Left cardiac atrium (tissue), 4 donors: ENCODE measurements around the gene KLHL18. TPM values are rescaled to one million over a fixed set of nuclear protein-coding genes. Genes with fewer than 3 reads are reported as not detected.

Source experiments
- ATAC-seq, 2 donors: fragments of 200-7000 bp; cut with Tn5 transposase; one replicate each; pipeline ENCODE4 v1.9.1; 2020; ENCODE audit warnings: mild to moderate bottlenecking in 2 of 2, moderate library complexity in 2 of 2
- DNase-seq: peaks from one replicate; pipeline ENCODE4 v3.0.0-alpha.2; 2020
- intact Hi-C, 2 donors: fragments of 100-400 bp; cut with DNase I; formaldehyde crosslinking; loops; one replicate each; pipeline versions ENCODE4 v1.14.1 to v1.15.1; 2022 to 2023
- total RNA-seq, 2 donors: library from RNA; stranded (reverse); fragmentation: NEBNext Ultra II Directional; extraction: Animal tissue kit (Norgen Biotek cat#: 25700); gene quantifications; one replicate each; pipeline ENCODE4 v1.2.1, GENCODE V29; 2021
- donor health status: DM: no; HTN: yes; CAD: no.
- donor health status: DM: no; HTN: yes; CAD: no; lungs with severe emphysema.
- donor health status: DM: yes; HTN: yes; CAD: no.
- donor health status: Dilated cardiomyopathy.

Gene KLHL18
- total RNA-seq, 2 donors from 2014 or later, result 32.9 to 39.5 TPM

DNA sequence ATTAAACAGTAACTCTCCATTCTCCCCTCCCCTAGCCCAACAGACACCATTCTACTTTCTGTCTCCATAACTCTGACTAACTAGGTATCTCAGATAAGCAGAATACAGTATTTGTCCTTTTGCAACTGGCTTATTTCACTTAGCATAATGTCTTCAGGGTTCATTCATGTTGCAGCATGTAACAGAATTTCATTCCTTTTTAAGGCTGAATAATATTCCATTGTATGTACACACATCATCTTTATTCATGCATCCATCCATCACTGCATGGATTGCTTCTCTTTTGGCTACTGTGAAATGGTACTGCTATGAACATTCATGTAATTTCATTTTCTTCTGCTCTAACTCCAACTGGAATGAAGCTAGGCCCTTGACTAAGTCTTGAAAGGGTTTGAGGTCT lies 96.1 kb downstream of the KLHL18 start:
- intact Hi-C loops, result no loop called here
- DNase-seq (no peak), ATAC-seq (no peak)

DNA sequence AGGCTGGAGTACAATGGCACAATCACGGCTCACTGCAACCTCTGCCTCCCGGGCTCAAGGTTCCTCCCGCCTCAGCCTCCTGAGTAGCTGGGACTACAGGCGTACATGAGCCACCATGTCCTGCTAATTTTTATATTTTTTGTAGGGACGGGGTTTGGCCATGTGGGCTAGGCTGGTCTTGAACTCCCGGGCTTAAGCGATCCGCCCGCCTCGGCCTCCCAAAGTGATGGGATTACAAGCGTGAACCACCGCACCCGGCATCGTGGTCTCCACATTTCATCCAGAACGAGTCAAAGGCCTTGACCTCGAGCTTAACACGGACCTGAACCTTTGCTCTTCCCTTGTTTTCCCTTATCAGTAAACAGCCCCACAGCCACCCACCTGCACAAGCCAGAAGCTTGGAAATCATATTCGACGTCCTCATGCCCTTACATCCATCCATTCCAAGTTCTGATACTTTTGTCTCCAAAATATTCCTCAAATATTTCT lies 96.7 kb downstream of the KLHL18 start:
- intact Hi-C loops, result no loop called here
- ATAC-seq, result no peak

DNA sequence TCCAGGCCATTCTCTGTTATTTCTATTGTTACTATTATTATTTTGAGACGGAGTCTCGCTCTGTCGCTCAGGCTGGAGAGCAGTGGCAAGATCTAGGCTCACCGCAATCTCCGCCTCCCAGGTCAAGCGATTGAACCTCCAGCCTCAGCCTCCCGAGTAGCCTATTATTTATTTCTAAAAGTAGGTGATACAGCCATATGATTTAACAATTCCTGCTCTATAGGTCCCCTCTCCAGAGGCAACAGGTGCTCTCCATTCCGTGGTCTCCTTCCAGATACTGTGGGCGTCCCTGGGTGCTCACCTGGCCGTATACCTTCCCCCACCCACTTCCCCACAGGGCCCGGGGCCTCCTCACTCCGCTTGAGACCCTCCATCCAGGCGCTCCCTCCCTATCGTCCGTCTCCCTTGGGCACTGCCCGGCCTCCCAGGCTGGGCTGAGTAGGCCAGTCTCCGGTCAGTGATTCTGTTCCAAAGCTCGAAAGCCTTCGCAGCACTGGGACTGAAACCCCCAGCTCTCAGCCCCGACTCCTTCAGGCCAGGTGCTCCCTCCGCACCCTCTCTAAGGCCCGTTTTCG lies 97.4 kb downstream of the KLHL18 start:
- DNase-seq (no peak), ATAC-seq (peak in 1 of 2 donors; percentile 12)
- intact Hi-C loops, result loop anchor here in 1 of 2 donors (10.0 kb wide), 1 partner anchor 455 kb away; no protein-coding TSS in a partner anchor

More for the DNA sequence above, 96.7 kb downstream of the KLHL18 start:
- no peak for DNase-seq

DNA sequence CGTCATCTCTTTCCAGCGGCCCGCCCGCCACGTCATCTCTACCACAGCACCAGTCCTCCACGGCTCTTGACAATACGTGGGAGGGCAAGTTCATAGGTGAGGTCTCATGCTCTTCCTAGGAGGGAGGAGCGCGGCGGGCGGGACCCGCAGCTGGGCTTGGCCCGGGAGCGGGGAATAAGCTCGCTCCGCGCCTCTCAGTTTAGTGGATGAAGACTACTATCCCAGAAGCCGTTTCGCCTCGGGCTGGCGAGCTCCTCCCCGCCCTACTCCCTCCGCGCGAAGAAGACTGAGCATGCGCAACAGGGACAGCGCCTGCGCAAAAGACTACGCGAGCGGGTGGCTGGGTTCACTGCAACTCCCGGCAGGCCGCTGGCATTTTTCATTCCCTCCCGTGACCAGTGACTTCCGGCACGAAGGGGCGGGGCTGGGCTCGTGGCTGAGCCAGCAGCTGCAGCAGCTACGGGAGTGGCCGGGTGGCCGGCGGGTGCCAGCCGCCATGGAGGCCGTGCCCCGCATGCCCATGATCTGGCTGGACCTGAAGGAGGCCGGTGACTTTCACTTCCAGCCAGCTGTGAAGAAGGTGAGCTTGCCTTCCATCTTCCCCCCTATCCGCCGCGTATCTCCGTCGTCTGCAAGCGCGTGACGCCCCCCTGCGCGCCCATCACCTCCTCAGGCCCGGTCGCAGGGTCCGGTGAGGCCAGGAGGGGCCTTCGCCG lies 98.0 kb downstream of the KLHL18 start, which contains the start of gene PTPN23:
PTPN23 (plus strand) TSS at position 421 of the 716 bp plus-strand sequence; CDS start at position 497, 76 bp downstream.
- DNase-seq, result peak; percentile 99
- peak; percentile 92 to 95 for ATAC-seq
- intact Hi-C loops, result loop anchor here in 1 of 2 donors (10.0 kb wide), 1 partner anchor 456 kb away; no protein-coding TSS in a partner anchor

DNA sequence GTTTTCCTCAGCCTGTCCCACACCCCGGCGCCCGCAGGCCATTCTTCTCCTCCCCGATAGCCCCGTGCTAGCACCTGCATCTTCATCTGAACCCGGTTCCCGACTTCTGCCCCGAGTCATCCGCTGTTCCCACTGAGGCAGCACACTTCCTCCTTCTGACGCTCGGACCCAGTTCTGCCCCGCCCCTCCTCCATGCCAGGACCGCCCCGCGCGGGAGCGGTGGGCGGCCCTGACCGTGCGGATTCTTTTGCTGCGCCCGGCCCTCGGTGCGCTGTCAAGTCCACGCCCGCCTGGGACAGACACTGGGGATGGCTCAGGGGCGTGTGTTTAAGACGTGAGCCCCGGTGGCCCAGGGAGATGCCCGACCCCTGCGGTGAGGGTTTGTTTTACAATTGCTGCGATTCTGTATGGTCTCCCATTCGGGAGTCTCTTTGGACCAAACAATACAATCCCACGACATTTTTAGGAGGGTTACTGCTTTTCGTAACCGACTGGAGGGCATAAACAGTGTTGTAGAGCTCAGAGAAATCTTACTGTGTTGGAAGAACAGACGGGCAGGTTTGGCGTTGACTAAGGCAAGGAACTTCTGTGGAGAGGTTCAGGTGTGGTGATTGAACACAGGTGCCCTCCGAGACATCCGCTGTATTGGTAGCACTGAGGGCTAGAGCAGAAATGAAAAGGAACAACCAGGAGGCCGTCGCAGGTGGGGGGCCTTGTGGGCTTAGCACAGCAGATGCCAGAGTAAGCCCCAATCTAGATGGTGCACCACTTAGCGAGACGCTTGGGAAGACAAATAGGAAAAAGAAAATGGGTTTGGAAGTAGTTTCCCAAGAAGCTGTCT lies 98.8 kb downstream of the KLHL18 start:
- peak; percentile 91 for DNase-seq
- intact Hi-C loops, result loop anchor here in 1 of 2 donors (10.0 kb wide), 1 partner anchor 457 kb away; no protein-coding TSS in a partner anchor
- peak; percentile 83 to 89 for ATAC-seq

DNA sequence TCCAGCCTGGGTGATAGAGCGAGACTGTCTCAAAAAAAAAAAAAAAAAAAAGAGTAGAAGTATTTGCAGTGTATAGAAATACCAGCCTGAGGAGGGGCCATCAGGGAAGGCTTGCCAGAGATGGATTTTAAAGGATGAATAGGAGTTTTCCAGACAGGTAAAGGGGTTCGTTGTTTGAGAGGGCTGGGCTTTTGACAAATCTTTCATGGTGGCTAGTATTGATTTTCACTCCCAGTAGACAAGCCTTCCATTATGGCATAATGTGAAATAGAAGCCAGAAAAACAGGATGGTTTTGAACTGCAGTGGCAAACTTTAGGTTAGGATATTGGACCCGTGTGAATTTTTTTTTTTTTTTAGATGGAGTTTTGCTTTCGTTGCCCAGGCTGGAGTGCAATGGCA lies 101.7 kb downstream of the KLHL18 start:
- no peak for ATAC-seq
- intact Hi-C loops, result loop anchor here in 1 of 2 donors (10.0 kb wide), 1 partner anchor 460 kb away; no protein-coding TSS in a partner anchor
- DNase-seq, result no peak

DNA sequence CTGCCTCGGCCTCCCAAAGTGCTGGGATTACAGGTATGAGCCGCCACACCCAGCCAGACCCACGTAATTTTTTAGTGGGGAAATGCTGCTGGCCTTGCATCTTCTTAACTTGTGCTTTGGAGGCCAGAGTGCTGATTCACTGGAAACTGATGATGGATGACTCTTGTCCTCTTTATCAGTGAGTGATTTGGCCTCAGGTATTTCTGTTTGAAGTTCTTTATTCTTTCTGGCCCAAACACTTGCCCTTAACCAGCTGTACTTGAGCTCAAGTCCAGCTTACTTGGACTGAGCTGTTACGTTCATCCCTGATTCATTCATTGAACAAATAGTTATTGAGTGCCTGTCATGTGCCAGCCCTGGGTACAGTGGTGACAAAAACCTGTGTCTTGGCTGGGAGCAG lies 102.3 kb downstream of the KLHL18 start:
- no peak for ATAC-seq
- DNase-seq, result no peak
- intact Hi-C loops, result loop anchor here in 1 of 2 donors (10.0 kb wide), 1 partner anchor 460 kb away; no protein-coding TSS in a partner anchor

DNA sequence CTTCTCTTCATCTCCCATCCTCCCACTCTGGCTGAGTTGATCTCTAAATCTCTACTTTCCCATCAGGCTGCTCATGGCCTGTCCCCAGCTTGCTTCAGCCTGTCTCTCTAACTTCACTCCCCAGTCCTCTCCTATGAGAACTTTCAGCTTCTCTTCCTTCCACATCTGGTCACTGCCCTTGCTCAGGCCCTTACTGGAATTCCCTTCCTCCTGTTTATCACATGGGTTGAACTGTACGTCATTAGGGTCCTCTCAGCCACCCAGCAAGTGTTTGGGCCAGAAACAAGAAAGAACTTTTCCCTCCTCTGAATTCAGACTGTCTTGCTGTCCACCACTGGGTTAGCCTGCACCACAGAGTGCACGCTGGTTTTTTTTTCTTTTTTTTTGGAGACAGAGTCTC lies 103.1 kb downstream of the KLHL18 start:
- no peak for DNase-seq

DNA sequence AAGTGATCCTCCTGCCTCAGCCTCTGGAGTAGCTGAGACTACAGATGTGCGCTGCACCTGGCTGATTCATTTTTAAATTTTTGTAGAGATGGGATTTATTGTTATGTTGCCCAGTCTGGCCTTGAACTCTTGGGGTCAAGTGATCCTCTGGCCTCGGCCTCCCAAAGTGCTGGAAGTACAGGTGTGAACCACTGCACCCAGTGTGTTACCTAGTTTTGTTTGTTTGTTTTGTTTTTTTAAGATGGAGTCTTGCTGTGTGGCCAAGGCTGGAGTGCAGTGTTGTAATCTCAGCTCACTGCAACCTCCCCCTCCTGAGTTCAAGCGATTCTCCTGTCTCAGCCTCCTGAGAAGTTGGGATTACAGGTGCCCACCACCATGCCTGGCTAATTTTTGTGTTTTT lies 110.2 kb downstream of the KLHL18 start:
- intact Hi-C loops, result no loop called here
- DNase-seq (no peak), ATAC-seq (no peak)

More for the DNA sequence above, 103.1 kb downstream of the KLHL18 start:
- intact Hi-C loops, result loop anchor here in 1 of 2 donors (10.0 kb wide), 1 partner anchor 461 kb away; no protein-coding TSS in a partner anchor
- ATAC-seq, result no peak

DNA sequence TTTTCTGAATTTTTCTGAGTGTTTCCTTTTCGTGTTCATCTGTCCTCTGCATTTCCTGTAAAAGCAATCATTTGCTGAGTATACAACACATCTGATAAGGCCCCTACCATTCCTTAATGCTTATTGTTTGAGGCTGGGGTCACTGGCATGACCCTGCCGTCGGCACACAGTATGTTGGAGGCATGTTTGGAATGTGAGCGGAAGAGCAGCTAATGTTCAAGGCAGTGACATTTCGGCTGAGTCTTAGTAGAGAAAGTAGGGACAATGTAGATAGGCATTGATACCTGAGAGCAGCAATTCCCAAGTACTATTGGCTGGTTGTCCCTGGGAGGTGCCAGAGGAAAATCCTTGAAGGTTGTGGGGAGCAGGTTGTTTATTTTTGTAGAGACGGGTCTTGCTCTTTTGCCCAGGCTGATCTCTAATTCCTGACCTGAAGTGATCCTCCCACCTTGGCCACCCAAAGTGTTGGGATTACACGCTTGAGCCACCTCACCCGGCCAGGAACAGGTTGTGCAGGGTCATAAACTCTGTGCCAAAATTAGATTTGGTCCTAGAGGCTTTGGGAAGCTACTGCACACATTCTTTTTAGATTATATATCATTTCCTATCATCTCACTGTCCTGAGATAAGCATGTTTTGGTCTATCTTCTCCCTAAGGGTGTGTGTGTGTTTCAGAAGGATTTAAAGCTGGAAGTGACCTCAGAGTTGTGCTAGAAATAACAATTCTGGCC lies 111.6 kb downstream of the KLHL18 start:
- ATAC-seq, result peak; percentile 8 to 32

DNA sequence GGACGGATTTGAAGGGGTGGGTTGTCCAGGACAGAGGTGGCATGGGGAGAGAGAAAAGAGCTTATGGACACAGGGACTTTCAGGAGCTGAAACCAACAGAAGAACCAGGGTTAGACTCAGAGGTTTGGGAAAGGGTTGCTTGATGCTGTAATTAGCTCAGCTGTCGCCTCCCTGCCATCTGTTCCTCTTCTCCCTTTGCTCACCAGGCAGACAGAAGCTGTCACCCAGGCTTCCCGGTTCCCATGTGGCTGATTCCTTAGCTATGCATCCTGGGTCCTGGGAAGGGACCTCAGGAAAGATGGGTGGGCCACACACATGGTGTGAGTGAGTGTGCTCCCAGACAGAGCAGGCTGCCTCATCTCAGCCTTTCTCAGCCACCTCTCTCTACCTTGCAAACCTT lies 112.1 kb downstream of the KLHL18 start:
- intact Hi-C loops, result no loop called here
- no peak for DNase-seq
- peak; percentile 12 to 55 for ATAC-seq

More for the DNA sequence above, 111.6 kb downstream of the KLHL18 start:
- DNase-seq, result no peak
- intact Hi-C loops, result no loop called here

Other genes with a start within 250 kb of the KLHL18 start
- 10 to 100 TPM; 24.8 to 31.3 TPM for gene SETD2, start 118.8 kb upstream of the KLHL18 start, total RNA-seq
- gene KIF9, start 145 bp upstream of the KLHL18 start, total RNA-seq, result 1 to 10 TPM; 6.1 to 8.0 TPM
- gene PTPN23, start 98.1 kb downstream of the KLHL18 start, total RNA-seq, result 10 to 100 TPM; 24.1 to 24.8 TPM
- gene SCAP, start 193.0 kb downstream of the KLHL18 start, total RNA-seq, result 10 to 100 TPM; 41.5 to 49.1 TPM
- 10 to 100 TPM; 18.8 to 20.3 TPM for gene ELP6, start 230.8 kb downstream of the KLHL18 start, total RNA-seq